HFFc6 (cell line): ENCODE measurements around the gene HOTAIR. TPM values are rescaled to one million over a fixed set of nuclear protein-coding genes. Genes with fewer than 3 reads are reported as not detected.
A peak's percentile ranks its signal among the peaks of the same experiment; 100 is the strongest.

ENCODE experiments used
- DNase-seq: peaks from one replicate; pipeline ENCODE4 v3.0.0-alpha.2; 2018
- H3K27ac Mint-ChIP-seq: 2 replicates; pipeline ENCODE4 v1.8.0; 2020; ENCODE audit warnings: mild to moderate bottlenecking, mixed read lengths
- H3K27me3 Mint-ChIP-seq: 2 replicates; pipeline ENCODE4 v1.8.0; 2021; ENCODE audit warnings: mild to moderate bottlenecking, moderate library complexity, mixed read lengths; ENCODE audit not compliant: insufficient read depth
- H3K36me3 Mint-ChIP-seq: 2 replicates; pipeline ENCODE4 v1.8.0; 2021; ENCODE audit warnings: low read depth, mixed read lengths
- H3K4me1 Mint-ChIP-seq: 2 replicates; pipeline ENCODE4 v1.8.0; 2020; ENCODE audit warnings: low read depth, mixed read lengths
- H3K4me3 Mint-ChIP-seq: 2 replicates; pipeline ENCODE4 v1.8.0; 2020; ENCODE audit warnings: mild to moderate bottlenecking, moderate library complexity, mixed read lengths
- H3K9me3 Mint-ChIP-seq: 2 replicates; pipeline ENCODE4 v1.8.0; 2020; ENCODE audit warnings: mild to moderate bottlenecking, mixed read lengths
- CTCF ChIP-seq: fragments of 200-600 bp; sonication (generic); IDR thresholded peaks from 2 replicates; pipeline ENCODE4 v1.5.0; 2021; ENCODE audit warnings: antibody characterized with exemption, mild to moderate bottlenecking
- total RNA-seq, 6 experiments: library from RNA; stranded (reverse); fragmentation: NEBNext Ultra II Directional; extraction: Animal tissue kit (Norgen Biotek cat#: 25700); gene quantifications; 2 replicates in 1 of 6; 3 replicates in 5 of 6; pipeline ENCODE4 v1.2.3, GENCODE V29; 2021

HOTAIR gene
- total RNA-seq, 6 experiments from 2014 or later: 0.26 to 3.7 (median 2.8) TPM; not detected in 1

- H3K36me3 Mint-ChIP-seq: no peaks in the 10 kb centered on the region
- DNase-seq: no peak
- H3K27me3 Mint-ChIP-seq: peaks cover 64% of the 10 kb centered on the region
- TF ChIP-seq CTCF: no peak
- no peaks in the 10 kb centered on the region for H3K9me3 Mint-ChIP-seq
- no peak overlapping the region for H3K4me3 Mint-ChIP-seq
- peaks cover 5% of the 10 kb centered on the region; the same call in 1 of the 2 replicates for H3K4me1 Mint-ChIP-seq
- H3K27ac Mint-ChIP-seq: no peak overlapping the region
Observed at GRCh38 chr12:53975479-53976152, 862 bp upstream of the HOTAIR start.

GRCh38 chr12:53975064-53975471 lies 314 bp upstream of the HOTAIR start:
- Mint-ChIP-seq H3K27me3 (peaks cover 65% of the 10 kb centered on the region), H3K4me1 (peaks cover 5% of the 10 kb centered on the region; the same call in 1 of the 2 replicates), H3K4me3 (no peak overlapping the region), H3K36me3 (no peaks in the 10 kb centered on the region), H3K27ac (no peak overlapping the region), H3K9me3 (no peaks in the 10 kb centered on the region)
- no peak for DNase-seq
- no peak for TF ChIP-seq CTCF

GRCh38 chr12:53973236-53974042 lies 1.3 kb downstream of the HOTAIR start:
- Mint-ChIP-seq H3K4me3 (peak overlapping the region; percentile 85), H3K9me3 (no peaks in the 10 kb centered on the region), H3K36me3 (no peaks in the 10 kb centered on the region), H3K27me3 (peaks cover 57% of the 10 kb centered on the region), H3K4me1 (peaks cover 5% of the 10 kb centered on the region; the same call in 1 of the 2 replicates), H3K27ac (peak overlapping the region; percentile 65; the same call in 1 of the 2 replicates)
- no peak for DNase-seq
- no peak for TF ChIP-seq CTCF

- Mint-ChIP-seq H3K27ac (peak within 1 kb of the TSS; percentile 65; the same call in 1 of the 2 replicates), H3K4me1 (peaks cover 5% of the 10 kb centered on the region; the same call in 1 of the 2 replicates), H3K9me3 (no peaks in the 10 kb centered on the region), H3K27me3 (peaks cover 59% of the 10 kb centered on the region), H3K36me3 (no peaks in the 10 kb centered on the region), H3K4me3 (peak within 1 kb of the TSS; percentile 85)
- DNase-seq: no peak
- TF ChIP-seq CTCF: no peak
Observed at GRCh38 chr12:53972722-53973235, 2.0 kb downstream of the HOTAIR start, which contains the start of gene HOXC11. Gene HOXC11 (plus strand): TSS chr12:53973126. CDS start chr12:53973242, 116 bp downstream.

GRCh38 chr12:53972152-53972702 lies 2.5 kb downstream of the HOTAIR start:
- no peak overlapping the region for H3K27ac Mint-ChIP-seq
- no peak for TF ChIP-seq CTCF
- H3K4me3 Mint-ChIP-seq: peak overlapping the region; percentile 85; the same call in 1 of the 2 replicates
- H3K27me3 Mint-ChIP-seq: peaks cover 65% of the 10 kb centered on the region
- DNase-seq: no peak
- H3K36me3 Mint-ChIP-seq: no peaks in the 10 kb centered on the region
- peaks cover 5% of the 10 kb centered on the region; the same call in 1 of the 2 replicates for H3K4me1 Mint-ChIP-seq
- H3K9me3 Mint-ChIP-seq: no peaks in the 10 kb centered on the region
